Stomach (tissue), 19 donors: ENCODE measurements around the gene HADHB. TPM values are rescaled to one million over a fixed set of nuclear protein-coding genes. Genes with fewer than 3 reads are reported as not detected.

Experiments
- DNase-seq, 2 donors: peaks; one replicate each; pipeline versions ENCODE4 v3.0.0 to v3.0.0-alpha.2; 2013 to 2019
- H3K27ac ChIP-seq, 5 donors: fragments of 200-600 bp in 4 of 5; sonication (generic) in 4 of 5; one replicate each; pipeline ENCODE4 v1.5.1; 2013 to 2019; ENCODE audit warnings: mild to moderate bottlenecking in 1 of 5, moderate library complexity in 1 of 5
- H3K27me3 ChIP-seq, 3 donors: fragments of 200-600 bp; sonication (generic); one replicate each; pipeline ENCODE4 v1.5.1; 2017 to 2019; ENCODE audit warnings: mixed run types in 1 of 3
- H3K36me3 ChIP-seq, 4 donors: fragments of 200-600 bp; sonication (generic); 1 replicate in 3 of 4; 2 replicates in 1 of 4; pipeline ENCODE4 v1.5.1; 2016 to 2019
- H3K4me1 ChIP-seq, 4 donors: fragments of 200-600 bp; sonication (generic); one replicate each; pipeline ENCODE4 v1.5.1; 2016 to 2019
- H3K4me3 ChIP-seq, 4 donors: fragments of 200-600 bp; sonication (generic) in 3 of 4; one replicate each; pipeline ENCODE4 v1.5.1; 2016 to 2019; ENCODE audit warnings: mild to moderate bottlenecking in 1 of 4
- H3K9me3 ChIP-seq, 4 donors: fragments of 200-600 bp; sonication (generic); one replicate each; pipeline ENCODE4 v1.5.1; 2016 to 2019
- EP300 ChIP-seq: sonication (generic); formaldehyde crosslinking; IDR thresholded peaks from one replicate; pipeline ENCODE4 v1.6.1; 2017; ENCODE audit warnings: antibody characterized with exemption
- POLR2A ChIP-seq, 4 donors: fragments of 450-650 bp; IDR thresholded peaks; one replicate each; pipeline ENCODE4 v1.6.1; 2016; ENCODE audit warnings: antibody characterized with exemption in 4 of 4, control low read depth in 2 of 4, mild to moderate bottlenecking in 1 of 4, moderate library complexity in 1 of 4
- POLR2AphosphoS5 ChIP-seq, 3 donors: sonication (generic); formaldehyde crosslinking; IDR thresholded peaks; one replicate each; pipeline ENCODE4 v1.6.1; 2016; ENCODE audit warnings: antibody characterized with exemption in 3 of 3
- WGBS, 5 donors: extraction: QIAGEN DNeasy Blood & Tissue Kit in 3 of 5; methylation state at CpG; one replicate each; pipeline versions ENCODE4 v1.1.5 to v1.1.7; 2013 to 2018; 5-methylcytosine and 5-hydroxymethylcytosine counted together
- intact Hi-C: fragments of 100-400 bp; cut with DNase I; formaldehyde crosslinking; loops from one replicate; pipeline ENCODE4 v1.15.1; 2023; ENCODE audit warnings: low total_unique reads
- long read RNA-seq, 10 donors: transcript quantifications; one replicate each; lab custom pipeline, GENCODE V29; 2026
- polyA plus RNA-seq, 3 donors: library from polyadenylated mRNA; stranded (reverse); fragments of 200-250 nt; gene quantifications; one replicate each; pipeline ENCODE4 v1.2.3, GENCODE V29; 2013
- total RNA-seq, 5 donors: library from RNA; depleted of rRNA; stranded (reverse); fragments of >200 nt; gene quantifications; one replicate each; pipeline versions ENCODE4 v1.1.0 to v1.2.3, GENCODE V29; 2014 to 2016
- TF ChIP-seq, protein P1 (sequence below), 7 experiments: fragments of 450-650 bp in 4 of 7; fragments of 200-600 bp in 3 of 7; sonication (generic) in 3 of 7; IDR thresholded peaks; one replicate each; pipeline ENCODE4 v1.5.1; 2016 to 2019; ENCODE audit warnings: antibody characterized with exemption in 7 of 7, control low read depth in 2 of 7, mild to moderate bottlenecking in 1 of 7
- donor health status: healthy with polysubstance abuse.
- donor health status: Bipolar disorder and iron deficiency.
- donor health status: healthy.

HADHB gene
- total RNA-seq = 100 to 1,000 TPM in 3 of 5 donors, 10 to 100 TPM in 2; 72.9 to 178 (median 123) TPM
- polyA plus RNA-seq = 100 to 1,000 TPM in 1 of 3 donors, 10 to 100 TPM in 2; 70.4 to 103 (median 80.1) TPM
- long read RNA-seq, donor 1, transcript HADHB-201 (16 exons, 2,044 nt) = major isoform, 9 of 9 reads
- long read RNA-seq, donor 1, partial matches to known transcripts = 0 of 9 reads
- long read RNA-seq, donor 1, other reads (novel, unspliced or antisense) = 0 of 9 reads
- long read RNA-seq, donor 2, transcript HADHB-201 (16 exons, 2,044 nt) = major isoform, 15 of 16 reads
- long read RNA-seq, donor 2, partial matches to known transcripts = 0 of 16 reads
- long read RNA-seq, donor 2, other reads (novel, unspliced or antisense) = 0 of 16 reads
- long read RNA-seq, donor 3, transcript HADHB-201 (16 exons, 2,044 nt) = major isoform, 19 of 20 reads
- long read RNA-seq, donor 3, partial matches to known transcripts = 0 of 20 reads
- long read RNA-seq, donor 3, other reads (novel, unspliced or antisense) = 0 of 20 reads
- long read RNA-seq, donor 4, partial matches to known transcripts = 0 of 2 reads
- long read RNA-seq, donor 4, other reads (novel, unspliced or antisense) = 0 of 2 reads
- long read RNA-seq, donor 5, transcript HADHB-201 (16 exons, 2,044 nt) = major isoform, 29 of 36 reads
- long read RNA-seq, donor 5, partial matches to known transcripts = 6 of 36 reads
- long read RNA-seq, donor 5, other reads (novel, unspliced or antisense) = 0 of 36 reads
- long read RNA-seq, donor 6 = 0 reads
- long read RNA-seq, donor 7, transcript HADHB-201 (16 exons, 2,044 nt) = major isoform, 30 of 52 reads
- long read RNA-seq, donor 7, partial matches to known transcripts = 20 of 52 reads
- long read RNA-seq, donor 7, other reads (novel, unspliced or antisense) = 0 of 52 reads
- long read RNA-seq, donor 8, transcript HADHB-201 (16 exons, 2,044 nt) = major isoform, 30 of 30 reads
- long read RNA-seq, donor 8, partial matches to known transcripts = 0 of 30 reads
- long read RNA-seq, donor 8, other reads (novel, unspliced or antisense) = 0 of 30 reads
- long read RNA-seq, donor 9, transcript HADHB-201 (16 exons, 2,044 nt) = major isoform, 21 of 65 reads
- long read RNA-seq, donor 9, partial matches to known transcripts = 41 of 65 reads
- long read RNA-seq, donor 9, other reads (novel, unspliced or antisense) = 0 of 65 reads
- long read RNA-seq, donor 10, partial matches to known transcripts = 0 of 4 reads
- long read RNA-seq, donor 10, other reads (novel, unspliced or antisense) = 0 of 4 reads

DNA sequence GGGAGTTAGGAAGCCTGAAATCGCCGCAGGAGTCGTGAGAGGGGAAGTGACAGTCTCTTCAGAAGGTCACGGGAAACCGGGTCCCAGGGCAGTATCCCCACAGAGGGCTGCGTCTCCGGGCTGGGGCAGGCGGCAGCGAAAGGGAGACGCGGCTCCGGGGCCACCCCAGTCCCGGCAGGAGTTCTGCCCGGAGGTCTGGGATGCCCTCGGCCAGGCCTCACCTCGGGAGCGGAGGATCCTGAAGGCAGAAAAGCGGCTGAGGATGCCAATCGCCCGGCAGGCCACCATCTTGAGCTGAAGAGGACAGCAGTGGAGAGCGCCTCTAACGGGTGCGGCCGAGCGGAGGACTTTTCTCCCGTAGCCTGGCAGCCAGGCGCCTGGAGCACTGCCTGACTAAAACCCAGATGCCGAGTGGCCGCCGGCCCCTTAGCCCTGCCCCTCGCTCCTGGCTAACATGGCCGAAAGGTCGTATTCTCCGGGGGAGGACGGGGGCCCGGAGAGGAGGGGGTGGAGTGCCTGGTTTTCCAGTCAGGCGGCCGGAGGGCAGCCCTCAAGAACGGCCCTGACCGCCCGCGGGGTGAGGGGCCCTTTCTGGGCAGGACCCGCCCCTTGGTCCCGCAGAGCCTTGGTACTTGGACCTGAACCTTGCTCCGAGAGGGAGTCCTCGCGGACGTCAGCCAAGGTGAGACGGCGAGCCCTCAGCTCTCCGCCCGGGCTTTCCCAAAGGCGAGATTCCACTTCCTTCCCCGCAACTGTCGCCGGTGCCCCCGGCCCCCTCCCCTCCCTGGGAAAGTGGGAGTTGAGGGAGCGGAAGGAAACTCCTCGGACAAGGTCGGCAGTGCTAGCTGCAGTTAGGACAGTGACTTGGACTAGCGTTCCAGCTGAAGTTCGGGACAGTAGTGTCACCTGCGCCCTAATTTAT, at the start of gene HADHB, which contains the start of gene HADHA:
TSS of gene HADHB (plus strand) at position 631 of the 922 bp plus-strand sequence. CDS start 9,316 bp downstream, outside the sequence.
TSS of gene HADHA (minus strand) at position 324 of the 922 bp plus-strand sequence. CDS start at position 288, 36 bp downstream.
- 0 to 1% (median 0%) methylated on average over 40 to 63 of the region's 63 CpGs for WGBS, 5 donors
- peak within 1 kb of the TSS; percentile 94 to 98 (median 96) for H3K27ac ChIP-seq
- H3K36me3 ChIP-seq = no peaks in the 10 kb centered on the region
- TF ChIP-seq POLR2AphosphoS5 (IDR thresholded peaks at IDR 0.05) (peak; percentile 66 to 95 (median 88)), POLR2A (IDR thresholded peaks at IDR 0.05) (peak in 2 of 4 donors; percentile 7 to 32), EP300 (no peak)
- TF ChIP-seq, protein P1, sequence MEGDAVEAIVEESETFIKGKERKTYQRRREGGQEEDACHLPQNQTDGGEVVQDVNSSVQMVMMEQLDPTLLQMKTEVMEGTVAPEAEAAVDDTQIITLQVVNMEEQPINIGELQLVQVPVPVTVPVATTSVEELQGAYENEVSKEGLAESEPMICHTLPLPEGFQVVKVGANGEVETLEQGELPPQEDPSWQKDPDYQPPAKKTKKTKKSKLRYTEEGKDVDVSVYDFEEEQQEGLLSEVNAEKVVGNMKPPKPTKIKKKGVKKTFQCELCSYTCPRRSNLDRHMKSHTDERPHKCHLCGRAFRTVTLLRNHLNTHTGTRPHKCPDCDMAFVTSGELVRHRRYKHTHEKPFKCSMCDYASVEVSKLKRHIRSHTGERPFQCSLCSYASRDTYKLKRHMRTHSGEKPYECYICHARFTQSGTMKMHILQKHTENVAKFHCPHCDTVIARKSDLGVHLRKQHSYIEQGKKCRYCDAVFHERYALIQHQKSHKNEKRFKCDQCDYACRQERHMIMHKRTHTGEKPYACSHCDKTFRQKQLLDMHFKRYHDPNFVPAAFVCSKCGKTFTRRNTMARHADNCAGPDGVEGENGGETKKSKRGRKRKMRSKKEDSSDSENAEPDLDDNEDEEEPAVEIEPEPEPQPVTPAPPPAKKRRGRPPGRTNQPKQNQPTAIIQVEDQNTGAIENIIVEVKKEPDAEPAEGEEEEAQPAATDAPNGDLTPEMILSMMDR (IDR thresholded peaks at IDR 0.05) = peak in 3 of 7 experiments; percentile 20 to 37 (median 26)
- H3K4me3 ChIP-seq = peak within 1 kb of the TSS; percentile 84 to 94 (median 92)
- peaks cover 39 to 77% (median 65%) of the 10 kb centered on the region in 4 donors for H3K4me1 ChIP-seq
- intact Hi-C loops = loop anchor here (10.0 kb wide), 1 partner anchor 80 kb away; no protein-coding TSS in a partner anchor
- H3K9me3 ChIP-seq = no peaks in the 10 kb centered on the region
- no peaks in the 10 kb centered on the region for H3K27me3 ChIP-seq
- DNase-seq = peak; percentile 91 to 96

DNA sequence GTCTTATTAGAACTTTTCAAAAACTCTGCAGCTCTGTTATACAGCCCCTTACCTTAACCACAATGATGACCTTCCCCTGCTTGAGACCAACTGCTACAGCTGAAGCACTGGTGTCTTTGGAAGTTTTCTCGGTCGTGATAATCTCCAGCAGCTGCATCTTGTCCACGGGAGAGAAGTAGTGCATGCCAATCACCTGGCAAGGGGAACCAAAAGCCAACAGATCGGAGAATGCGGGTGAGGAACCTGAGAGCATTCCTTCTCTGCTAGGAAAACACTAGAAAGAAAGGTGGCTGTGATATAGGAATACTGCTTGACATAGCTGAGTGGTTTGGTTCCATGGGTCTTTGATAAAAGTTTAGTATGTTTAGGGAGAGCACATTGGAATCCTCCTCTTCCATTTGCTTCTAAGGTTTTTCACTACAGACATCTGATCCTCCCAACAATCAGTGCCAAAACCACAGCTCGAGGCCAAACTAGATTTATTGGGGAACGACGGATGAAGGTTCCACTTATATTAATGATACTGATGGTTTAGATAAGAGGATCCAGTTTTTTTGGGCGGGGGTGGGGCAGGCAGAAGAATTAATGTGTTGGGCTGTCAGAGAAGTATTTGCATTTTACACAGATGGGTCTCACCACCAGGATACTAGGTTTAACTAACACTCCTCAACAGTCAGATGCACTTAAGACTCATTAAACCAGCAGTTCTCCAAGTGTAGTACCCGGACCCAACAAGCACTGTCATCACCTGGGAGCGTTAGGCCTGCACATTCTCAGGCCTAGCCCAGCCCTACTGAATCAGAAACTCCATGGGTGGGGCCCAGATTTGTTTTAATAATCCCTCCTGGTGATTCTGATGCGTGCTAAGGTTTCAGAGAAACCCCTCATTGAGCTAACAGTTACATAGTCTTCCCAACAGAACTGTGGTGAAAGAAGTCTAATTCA, 49.4 kb upstream of the HADHB start:
- no peak for DNase-seq
- TF ChIP-seq, protein P1 (IDR thresholded peaks at IDR 0.05) = no peak
- TF ChIP-seq POLR2AphosphoS5 (IDR thresholded peaks at IDR 0.05) (no peak), POLR2A (IDR thresholded peaks at IDR 0.05) (no peak), EP300 (no peak)
- no peaks in the 10 kb centered on the region for H3K27me3 ChIP-seq
- intact Hi-C loops = no loop called here
- H3K4me3 ChIP-seq = no peak overlapping the region
- H3K4me1 ChIP-seq = no peaks in the 10 kb centered on the region
- no peaks in the 10 kb centered on the region for H3K9me3 ChIP-seq
- WGBS, 5 donors = 75 to 84% (median 81%) methylated on average over 12 of the region's 12 CpGs
- no peak overlapping the region for H3K27ac ChIP-seq
- peaks cover 67 to 100% (median 100%) of the 10 kb centered on the region in 4 donors for H3K36me3 ChIP-seq

DNA sequence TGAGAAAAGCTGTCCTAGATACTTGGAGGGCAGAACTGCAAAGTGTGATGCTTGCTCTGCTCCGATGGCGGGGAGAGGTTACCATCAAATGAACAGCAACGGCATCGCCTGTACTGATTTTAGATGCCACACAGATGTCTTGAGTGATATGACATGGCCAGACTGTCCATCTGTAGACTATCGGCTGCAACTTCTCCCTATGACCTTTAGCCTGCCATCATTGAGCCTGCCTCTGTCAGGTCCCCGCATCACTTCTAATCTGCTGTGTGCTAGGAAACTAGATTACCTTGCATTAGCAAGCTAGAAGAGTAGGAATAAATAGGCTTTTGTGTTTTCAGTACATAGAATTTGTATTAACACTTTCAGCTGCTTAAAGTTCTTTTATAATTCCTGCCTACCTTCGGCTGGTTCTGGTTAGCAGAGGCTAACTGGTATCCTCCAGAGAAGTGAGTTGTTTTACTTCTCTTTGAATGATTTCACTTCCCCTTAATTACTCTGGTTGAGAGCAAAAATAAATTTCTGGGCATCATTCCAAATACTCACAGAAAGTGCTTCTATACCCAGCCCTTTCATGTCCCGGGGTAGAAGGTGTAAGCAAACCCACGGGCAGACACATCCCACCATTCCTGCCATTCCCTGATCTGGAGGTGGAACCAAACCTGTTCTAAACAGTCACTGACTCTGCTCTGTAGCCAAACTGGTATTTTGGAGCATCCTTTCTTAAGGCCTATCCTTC, 47.9 kb upstream of the HADHB start:
- no peaks in the 10 kb centered on the region for H3K4me1 ChIP-seq
- H3K27me3 ChIP-seq = no peaks in the 10 kb centered on the region
- 83 to 87% (median 86%) methylated on average over 9 of the region's 9 CpGs for WGBS, 5 donors
- no peak overlapping the region for H3K4me3 ChIP-seq
- intact Hi-C loops = no loop called here
- peaks cover 72 to 100% (median 100%) of the 10 kb centered on the region in 4 donors for H3K36me3 ChIP-seq
- TF ChIP-seq, protein P1 (IDR thresholded peaks at IDR 0.05) = no peak
- no peak for TF ChIP-seq POLR2A (IDR thresholded peaks at IDR 0.05)
- TF ChIP-seq EP300 = no peak
- TF ChIP-seq POLR2AphosphoS5 (IDR thresholded peaks at IDR 0.05) = no peak
- H3K27ac ChIP-seq = no peak overlapping the region
- H3K9me3 ChIP-seq = no peaks in the 10 kb centered on the region
- DNase-seq = no peak
